Loucy (cell line): ENCODE measurements around the gene MED13.

Source experiments
- H2AFZ ChIP-seq: fragments of 200-600 bp; sonication (generic); 2 replicates; pipeline ENCODE4 v1.6.0; 2016; ENCODE audit warnings: antibody characterized with exemption, mild to moderate bottlenecking, low read length, moderate library complexity
- H3F3A ChIP-seq: fragments of 200-600 bp; 2 replicates; pipeline ENCODE4 v1.6.0; 2016; ENCODE audit warnings: antibody characterized with exemption, low read depth, mild to moderate bottlenecking
- H3K27me3 ChIP-seq: fragments of 200-600 bp; sonication (generic); 2 replicates; pipeline ENCODE4 v1.6.1; 2014; ENCODE audit warnings: low read length, mild to moderate bottlenecking; ENCODE audit not compliant: insufficient read depth, poor library complexity, severe bottlenecking
- H3K36me3 ChIP-seq: fragments of 200-600 bp; sonication (generic); 2 replicates; pipeline ENCODE4 v1.6.1; 2016; ENCODE audit warnings: low read length; ENCODE audit not compliant: insufficient read depth
- H3K4me1 ChIP-seq: fragments of 200-600 bp; sonication (generic); 2 replicates; pipeline ENCODE4 v1.5.1; 2014; ENCODE audit warnings: low read length, mild to moderate bottlenecking; ENCODE audit not compliant: insufficient read depth, poor library complexity, severe bottlenecking
- H3K4me2 ChIP-seq: fragments of 200-600 bp; sonication (generic); 2 replicates; pipeline ENCODE4 v1.6.0; 2014; ENCODE audit warnings: antibody characterized with exemption, low read length, low read depth, mild to moderate bottlenecking; ENCODE audit not compliant: poor library complexity, severe bottlenecking
- H3K4me3 ChIP-seq: fragments of 200-600 bp; sonication (generic); 2 replicates; pipeline ENCODE4 v1.5.1; 2014; ENCODE audit warnings: low read length, mild to moderate bottlenecking, mixed read lengths; ENCODE audit not compliant: poor library complexity, severe bottlenecking
- H3K79me2 ChIP-seq: fragments of 200-600 bp; sonication (generic); 2 replicates; pipeline ENCODE4 v1.6.1; 2014; ENCODE audit warnings: low read length; ENCODE audit not compliant: insufficient read depth
- H3K9ac ChIP-seq: fragments of 200-600 bp; sonication (generic); 2 replicates; pipeline ENCODE4 v1.6.0; 2014; ENCODE audit warnings: mild to moderate bottlenecking, low read depth, low read length, moderate library complexity; ENCODE audit not compliant: poor library complexity, severe bottlenecking
- H3K9me2 ChIP-seq: fragments of 200-600 bp; sonication (generic); replicated peaks from 2 replicates; pipeline ENCODE4 v1.6.1; 2016; ENCODE audit warnings: low read depth, low read length, mixed read lengths
- H3K9me3 ChIP-seq: fragments of 200-600 bp; sonication (generic); 2 replicates; pipeline ENCODE4 v1.6.1; 2014; ENCODE audit warnings: mild to moderate bottlenecking, antibody characterized with exemption, low read length, low read depth; ENCODE audit not compliant: insufficient read depth
- H4K20me1 ChIP-seq: fragments of 200-600 bp; sonication (generic); 2 replicates; pipeline ENCODE4 v1.6.0; 2014; ENCODE audit warnings: antibody characterized with exemption, low read length, mild to moderate bottlenecking; ENCODE audit not compliant: insufficient read depth, poor library complexity, severe bottlenecking
- CTCF ChIP-seq: fragments of 200-600 bp; sonication (generic); conservative IDR thresholded peaks from 2 replicates; pipeline ENCODE4 v1.5.1; 2014; ENCODE audit warnings: mild to moderate bottlenecking, antibody characterized with exemption, low read length
- EZH2phosphoT487 ChIP-seq: fragments of 200-600 bp; IDR thresholded peaks from 2 replicates; pipeline ENCODE4 v1.6.1; 2018; ENCODE audit warnings: antibody characterized with exemption, mild to moderate bottlenecking, moderate library complexity, borderline replicate concordance

MED13 gene

GRCh38 chr17:62085511-62086408, 20.7 kb upstream of the MED13 start:
- Histone ChIP-seq H3K79me2 (no peaks in the 10 kb centered on the region), H3K36me3 (no peaks in the 10 kb centered on the region), H4K20me1 (no peaks in the 10 kb centered on the region), H3K4me1 (peaks cover 5% of the 10 kb centered on the region), H2AFZ (no peak overlapping the region), H3K27me3 (no peaks in the 10 kb centered on the region), H3K4me3 (no peak overlapping the region), H3F3A (no peaks in the 10 kb centered on the region), H3K4me2 (no peak overlapping the region), H3K9ac (no peak overlapping the region), H3K9me3 (no peaks in the 10 kb centered on the region), H3K9me2 (no peaks in the 10 kb centered on the region)
- no peak for TF ChIP-seq CTCF
- no peak for TF ChIP-seq EZH2phosphoT487

GRCh38 chr17:62084585-62084984, 19.5 kb upstream of the MED13 start:
- no peaks in the 10 kb centered on the region for H3K27me3 ChIP-seq
- H3K4me1 ChIP-seq = peaks cover 5% of the 10 kb centered on the region
- H3K9me3 ChIP-seq = no peaks in the 10 kb centered on the region
- no peak for TF ChIP-seq EZH2phosphoT487
- TF ChIP-seq CTCF = no peak
- no peak overlapping the region for H3K9ac ChIP-seq
- H3K9me2 ChIP-seq = no peaks in the 10 kb centered on the region
- no peaks in the 10 kb centered on the region for H4K20me1 ChIP-seq
- 0 out of 2 replicates have a peak overlapping the region, but pooled peaks have one; percentile 6 for H2AFZ ChIP-seq
- H3F3A ChIP-seq = no peaks in the 10 kb centered on the region
- no peak overlapping the region for H3K4me3 ChIP-seq
- no peaks in the 10 kb centered on the region for H3K79me2 ChIP-seq
- no peaks in the 10 kb centered on the region for H3K36me3 ChIP-seq
- no peak overlapping the region for H3K4me2 ChIP-seq

- Histone ChIP-seq H3F3A (no peaks in the 10 kb centered on the region), H3K4me2 (no peak overlapping the region), H3K4me1 (peaks cover 5% of the 10 kb centered on the region), H2AFZ (no peak overlapping the region), H3K9ac (no peak overlapping the region), H3K36me3 (no peaks in the 10 kb centered on the region), H3K9me3 (no peaks in the 10 kb centered on the region), H3K27me3 (no peaks in the 10 kb centered on the region), H3K4me3 (no peak overlapping the region), H4K20me1 (no peaks in the 10 kb centered on the region), H3K9me2 (no peaks in the 10 kb centered on the region), H3K79me2 (no peaks in the 10 kb centered on the region)
- TF ChIP-seq CTCF = no peak
- TF ChIP-seq EZH2phosphoT487 = no peak
Observed at GRCh38 chr17:62083651-62084050, 18.6 kb upstream of the MED13 start.
